HepG2 (cell line): Measurements from ENCODE around the gene DYNC2I2. TPM values are rescaled to one million over a fixed set of nuclear protein-coding genes. Genes with fewer than 3 reads are reported as not detected.

Experiments
- ATAD3A ChIP-seq: sonication (generic); formaldehyde crosslinking; IDR thresholded peaks from 2 replicates; pipeline ENCODE4 v1.4.0; 2020; ENCODE audit warnings: missing genetic modification reagents
- DMAP1 ChIP-seq: IDR thresholded peaks from 2 replicates; pipeline ENCODE4 v1.6.1; 2016
- DNMT1 ChIP-seq: sonication (generic); formaldehyde crosslinking; IDR thresholded peaks from 2 replicates; pipeline ENCODE4 v1.5.1; 2020; ENCODE audit warnings: mild to moderate bottlenecking, missing genetic modification reagents
- ERF ChIP-seq: IDR thresholded peaks from 2 replicates; pipeline ENCODE4 v1.6.1; 2018; ENCODE audit warnings: missing biosample characterization, missing genetic modification reagents
- FUBP1 ChIP-seq: sonication (generic); formaldehyde crosslinking; IDR thresholded peaks from 2 replicates; pipeline ENCODE4 v1.5.1; 2020; ENCODE audit warnings: missing genetic modification reagents, mild to moderate bottlenecking, borderline replicate concordance
- KIAA2018 ChIP-seq: sonication (generic); formaldehyde crosslinking; IDR thresholded peaks from 2 replicates; pipeline ENCODE4 v1.5.0; 2020; ENCODE audit warnings: mild to moderate bottlenecking, missing genetic modification reagents, borderline replicate concordance
- KLF11 ChIP-seq: IDR thresholded peaks from 2 replicates; pipeline ENCODE4 v1.6.1; 2016; ENCODE audit warnings: missing compliant biosample characterization
- MATR3 ChIP-seq: sonication (generic); formaldehyde crosslinking; IDR thresholded peaks from 2 replicates; pipeline ENCODE4 v1.4.0; 2020; ENCODE audit warnings: missing genetic modification reagents
- MYPOP ChIP-seq: sonication (generic); formaldehyde crosslinking; IDR thresholded peaks from 2 replicates; pipeline ENCODE4 v1.8.1; 2023; ENCODE audit warnings: mild to moderate bottlenecking, moderate library complexity, missing genetic modification reagents
- NCOA5 ChIP-seq: sonication (generic); formaldehyde crosslinking; IDR thresholded peaks from 2 replicates; pipeline ENCODE4 v1.4.0; 2020; ENCODE audit warnings: missing genetic modification reagents
- NR0B2 ChIP-seq: sonication (generic); formaldehyde crosslinking; IDR thresholded peaks from 2 replicates; pipeline ENCODE4 v1.4.0; 2020; ENCODE audit warnings: mild to moderate bottlenecking, missing genetic modification reagents
- TBL1XR1 ChIP-seq: fragments of 150-350 bp; IDR thresholded peaks from 2 replicates; pipeline ENCODE4 v1.6.1; 2014; ENCODE audit warnings: borderline replicate concordance, low read length; ENCODE audit not compliant: partially characterized antibody
- TCF7L2 ChIP-seq: IDR thresholded peaks from 2 replicates; pipeline ENCODE4 v1.6.1; 2011; ENCODE audit warnings: mild to moderate bottlenecking, low read depth, low read length, moderate library complexity
- TEAD2 ChIP-seq: sonication (generic); formaldehyde crosslinking; IDR thresholded peaks from 2 replicates; pipeline ENCODE4 v1.9.0; 2021; ENCODE audit warnings: missing genetic modification reagents
- ZBTB7B ChIP-seq: sonication (generic); formaldehyde crosslinking; IDR thresholded peaks from 2 replicates; pipeline ENCODE4 v1.4.0; 2020; ENCODE audit warnings: missing genetic modification reagents
- ZMYM3 ChIP-seq: sonication (generic); formaldehyde crosslinking; IDR thresholded peaks from 2 replicates; pipeline ENCODE4 v1.5.1; 2020; ENCODE audit warnings: mild to moderate bottlenecking, missing genetic modification reagents
- ZNF556 ChIP-seq: sonication (generic); formaldehyde crosslinking; IDR thresholded peaks from 2 replicates; pipeline ENCODE4 v1.4.0; 2020; ENCODE audit warnings: mild to moderate bottlenecking, missing genetic modification reagents, borderline replicate concordance
- ZNF740 ChIP-seq: sonication (generic); formaldehyde crosslinking; IDR thresholded peaks from 2 replicates; pipeline ENCODE4 v1.4.0; 2020; ENCODE audit warnings: missing genetic modification reagents
- polyA plus RNA-seq, 8 experiments: library from polyadenylated mRNA; depleted of rRNA in 3 of 8; stranded (reverse) in 7 of 8; unstranded in 1 of 8; fragments of >200 nt; fragmentation: Illumina TruSeq in 4 of 8; extraction: Trizol in 4 of 8; gene quantifications; 2 replicates each; pipeline versions ENCODE4 v1.2.1 to v1.2.3, GENCODE V29; 2011 to 2016; ENCODE audit warnings: low read depth in 4 of 8, missing spikeins in 1 of 8, mixed read lengths in 1 of 8; ENCODE audit not compliant: insufficient read depth in 1 of 8
- total RNA-seq, 5 experiments: library from RNA; depleted of rRNA; stranded (reverse); fragments of >200 nt; fragmentation: Illumina TruSeq; extraction: Trizol; gene quantifications; 2 replicates each; pipeline ENCODE4 v1.2.3, GENCODE V29; 2016; ENCODE audit warnings: low read depth in 1 of 5

Gene DYNC2I2
- total and polyA plus RNA-seq, 2 of the 13 experiments (the other 11 are each of a cell fraction or from before 2014, with no cell fraction given): 13.7 to 40.2 TPM

- no peak for TF ChIP-seq KLF11 (CRISPR knock-in tag)
- TF ChIP-seq TBL1XR1: no peak
- TF ChIP-seq DMAP1 (CRISPR knock-in tag): peak; percentile 34; the same call in 1 of the 2 replicates
- TF ChIP-seq NR0B2 (CRISPR knock-in tag): no peak
- TF ChIP-seq ZBTB7B (CRISPR knock-in tag): no peak
- no peak for TF ChIP-seq MATR3 (CRISPR knock-in tag)
- peak; percentile 80 for TF ChIP-seq ERF (CRISPR knock-in tag)
- no peak for TF ChIP-seq DNMT1 (CRISPR knock-in tag)
- TF ChIP-seq ZNF556 (CRISPR knock-in tag): peak; percentile 76; the same call in 1 of the 2 replicates
- no peak for TF ChIP-seq KIAA2018 (CRISPR knock-in tag)
- TF ChIP-seq NCOA5 (CRISPR knock-in tag): no peak
- no peak for TF ChIP-seq TEAD2 (CRISPR knock-in tag)
- TF ChIP-seq ZMYM3 (CRISPR knock-in tag): no peak
- TF ChIP-seq MYPOP: peak; percentile 80
- TF ChIP-seq ATAD3A (CRISPR knock-in tag): no peak
- TF ChIP-seq ZNF740: no peak
- TF ChIP-seq TCF7L2: no peak
- TF ChIP-seq FUBP1 (CRISPR knock-in tag): no peak
Measured at GRCh38 chr9:128688501-128689292, 32.0 kb upstream of the DYNC2I2 start, which contains the start of gene SET (continued).
